Rectal smooth muscle tissue (tissue), 1 donor: Measurements from ENCODE around the gene HOXA5.

Experiments
- H3K27ac ChIP-seq: one replicate; pipeline ENCODE4 v1.7.0; 2013; ENCODE audit warnings: low read depth, low read length, inconsistent platforms
- H3K27me3 ChIP-seq: one replicate; pipeline ENCODE4 v1.7.0; 2013; ENCODE audit warnings: low read length; ENCODE audit not compliant: control insufficient read depth, insufficient read depth
- H3K36me3 ChIP-seq: one replicate; pipeline ENCODE4 v1.7.0; 2013; ENCODE audit warnings: low read length; ENCODE audit not compliant: control insufficient read depth, insufficient read depth
- H3K4me1 ChIP-seq: one replicate; pipeline ENCODE4 v1.7.0; 2013; ENCODE audit warnings: low read length; ENCODE audit not compliant: control insufficient read depth, insufficient read depth
- H3K4me3 ChIP-seq: one replicate; pipeline ENCODE4 v1.7.0; 2013; ENCODE audit warnings: low read length
- H3K9ac ChIP-seq: one replicate; pipeline ENCODE4 v1.7.0; 2013; ENCODE audit warnings: low read length

Gene HOXA5

DNA sequence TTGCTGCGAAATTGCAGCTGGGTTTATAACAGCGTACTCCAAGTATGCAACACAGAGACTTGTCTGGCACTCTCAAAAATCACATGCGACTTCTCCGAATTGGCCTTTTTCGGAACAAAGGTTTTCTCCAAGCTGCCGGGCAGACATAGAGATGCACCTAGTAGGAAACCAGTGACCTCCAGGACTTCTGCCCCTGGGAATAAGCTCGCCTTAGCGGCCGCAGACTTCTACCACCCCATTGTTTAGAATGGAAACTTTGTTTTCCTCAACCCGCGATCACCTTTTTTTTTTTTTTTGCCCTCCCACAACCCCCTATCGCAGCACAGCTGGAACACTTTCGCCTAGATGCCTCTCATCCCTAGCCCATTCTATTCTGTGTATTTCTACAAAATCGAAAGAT lies 35.5 kb upstream of the HOXA5 start:
- Histone ChIP-seq H3K4me1 (peaks cover 19% of the 10 kb centered on the region), H3K36me3 (no peaks in the 10 kb centered on the region), H3K27me3 (peaks cover 5% of the 10 kb centered on the region), H3K4me3 (peak overlapping the region; percentile 78), H3K9ac (peak overlapping the region; percentile 76), H3K27ac (peak overlapping the region; percentile 96)

DNA sequence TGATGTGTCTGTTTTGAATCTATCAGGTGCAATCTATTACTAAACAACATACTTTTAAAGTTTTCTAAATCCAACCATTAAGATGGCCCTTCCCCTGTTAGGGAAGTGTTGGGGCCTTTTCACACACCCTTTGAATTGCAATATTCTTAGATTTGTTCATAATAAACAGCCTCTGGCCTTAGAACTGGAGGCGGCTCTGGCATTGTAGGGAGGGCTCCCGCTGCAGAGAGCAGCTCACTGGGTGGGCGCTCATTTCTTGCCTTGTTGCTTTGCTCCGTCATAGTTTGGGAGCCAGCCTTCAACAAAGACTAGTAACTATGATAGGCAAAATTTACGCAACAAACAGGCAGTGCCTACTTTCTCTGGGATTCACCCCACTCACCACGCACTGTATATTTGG lies 34.9 kb upstream of the HOXA5 start:
- peak overlapping the region; percentile 78 for H3K4me3 ChIP-seq
- H3K27ac ChIP-seq = peak overlapping the region; percentile 96
- peaks cover 19% of the 10 kb centered on the region for H3K4me1 ChIP-seq
- H3K27me3 ChIP-seq = peaks cover 5% of the 10 kb centered on the region
- H3K9ac ChIP-seq = peak overlapping the region; percentile 76
- no peaks in the 10 kb centered on the region for H3K36me3 ChIP-seq

GRCh38 chr7:27177795-27178320 lies 34.4 kb upstream of the HOXA5 start:
- Histone ChIP-seq H3K27ac (peak overlapping the region; percentile 96), H3K4me3 (peak overlapping the region; percentile 78), H3K4me1 (peaks cover 19% of the 10 kb centered on the region), H3K9ac (peak overlapping the region; percentile 76), H3K36me3 (no peaks in the 10 kb centered on the region), H3K27me3 (peaks cover 8% of the 10 kb centered on the region)

- Histone ChIP-seq H3K27ac (peak overlapping the region; percentile 96), H3K4me1 (peaks cover 16% of the 10 kb centered on the region), H3K36me3 (no peaks in the 10 kb centered on the region), H3K4me3 (peak overlapping the region; percentile 78), H3K27me3 (peaks cover 9% of the 10 kb centered on the region), H3K9ac (peak overlapping the region; percentile 76)
Measured at GRCh38 chr7:27176962-27177794, 33.7 kb upstream of the HOXA5 start.

GRCh38 chr7:27176524-27176845 lies 33.0 kb upstream of the HOXA5 start:
- Histone ChIP-seq H3K36me3 (no peaks in the 10 kb centered on the region), H3K27ac (peak overlapping the region; percentile 96), H3K9ac (peak overlapping the region; percentile 55), H3K4me1 (peaks cover 12% of the 10 kb centered on the region), H3K27me3 (peaks cover 9% of the 10 kb centered on the region), H3K4me3 (peak overlapping the region; percentile 78)

DNA sequence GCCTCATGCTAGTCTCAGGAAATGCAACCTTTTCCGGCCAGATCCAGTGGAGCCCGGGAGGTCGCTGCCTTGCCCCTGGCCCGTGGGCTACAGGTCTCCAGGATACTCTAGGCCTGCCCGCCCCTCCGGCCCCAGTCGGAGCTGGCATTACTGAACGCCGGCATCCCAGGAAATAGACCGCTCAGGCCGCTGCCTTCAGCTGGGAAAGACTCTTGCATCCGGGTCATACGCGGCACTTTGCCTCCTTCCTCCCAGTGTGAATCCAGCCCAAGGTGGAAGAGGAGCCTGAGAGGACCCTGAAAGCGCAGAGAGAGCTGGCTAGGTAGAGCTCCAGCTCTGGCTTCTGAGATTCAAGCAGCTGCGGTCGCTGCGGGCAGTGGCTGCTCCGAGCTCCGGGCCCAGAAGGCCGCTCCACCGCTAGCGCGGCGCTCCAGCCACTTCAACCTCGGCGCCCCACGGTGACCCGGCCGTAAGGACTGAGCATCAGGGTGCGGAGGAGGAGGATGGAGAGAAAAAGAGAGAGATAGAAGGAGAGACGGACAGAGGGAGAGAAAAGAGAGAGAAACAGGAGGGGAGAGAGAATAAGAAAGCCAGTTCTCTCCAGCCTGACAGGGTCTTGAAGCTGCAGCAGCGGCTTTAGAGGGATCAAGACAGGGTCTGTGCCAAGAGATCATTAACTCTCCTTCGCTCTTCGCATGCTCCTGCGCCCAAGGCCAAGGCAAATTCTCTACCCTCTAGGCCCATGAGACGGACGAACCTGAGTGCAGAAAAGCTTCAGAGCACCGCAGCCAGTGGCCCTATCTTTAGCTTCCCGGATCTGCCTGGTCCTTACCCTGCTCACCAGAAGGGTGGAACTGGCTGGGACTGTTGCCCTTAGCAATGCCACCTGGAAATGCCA lies 32.4 kb upstream of the HOXA5 start:
- H3K36me3 ChIP-seq = no peaks in the 10 kb centered on the region
- peak overlapping the region; percentile 96 for H3K27ac ChIP-seq
- H3K4me1 ChIP-seq = peaks cover 10% of the 10 kb centered on the region
- peaks cover 9% of the 10 kb centered on the region for H3K27me3 ChIP-seq
- peak overlapping the region; percentile 55 for H3K9ac ChIP-seq
- H3K4me3 ChIP-seq = peak overlapping the region; percentile 78

DNA sequence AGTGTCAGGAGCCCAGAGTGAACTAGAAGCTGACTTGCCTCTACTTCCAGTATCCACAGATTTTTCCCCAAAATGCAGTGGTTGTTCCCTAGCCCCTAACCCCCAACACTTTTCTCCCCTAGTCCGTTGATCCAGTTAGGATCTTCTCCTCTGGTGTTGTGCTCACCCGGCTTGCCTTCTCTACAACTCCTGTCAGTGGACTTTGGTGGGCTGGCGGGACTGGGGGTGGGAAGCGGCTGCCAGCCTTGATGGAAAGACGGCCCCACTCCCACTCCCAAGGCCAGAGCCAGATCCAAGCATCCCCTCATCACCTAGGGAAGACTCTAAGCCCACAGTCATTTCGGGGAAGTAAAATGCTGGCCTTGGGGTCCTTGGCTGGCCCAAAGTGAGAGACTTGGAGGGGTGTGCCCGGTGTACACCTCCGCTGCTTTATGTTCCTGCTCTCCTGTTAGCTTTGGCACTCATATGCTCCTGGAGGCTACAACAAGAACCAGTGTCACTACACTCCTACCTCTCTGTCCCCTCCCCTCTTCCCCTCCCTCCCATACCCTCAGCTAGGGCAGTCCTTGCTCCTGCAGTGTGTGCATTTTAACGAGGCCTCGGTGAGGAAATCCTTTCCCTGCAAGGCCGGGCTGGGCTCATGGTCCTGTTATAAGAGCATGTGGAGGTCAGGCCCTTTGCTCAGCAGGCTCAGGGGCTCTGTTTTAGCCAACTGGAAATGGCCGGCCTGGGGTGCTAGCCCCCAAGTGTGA lies 31.6 kb upstream of the HOXA5 start:
- no peaks in the 10 kb centered on the region for H3K36me3 ChIP-seq
- H3K4me1 ChIP-seq = peaks cover 5% of the 10 kb centered on the region
- H3K27me3 ChIP-seq = peaks cover 9% of the 10 kb centered on the region
- peak overlapping the region; percentile 96 for H3K27ac ChIP-seq
- H3K9ac ChIP-seq = peak overlapping the region; percentile 55
- H3K4me3 ChIP-seq = peak overlapping the region; percentile 78

DNA sequence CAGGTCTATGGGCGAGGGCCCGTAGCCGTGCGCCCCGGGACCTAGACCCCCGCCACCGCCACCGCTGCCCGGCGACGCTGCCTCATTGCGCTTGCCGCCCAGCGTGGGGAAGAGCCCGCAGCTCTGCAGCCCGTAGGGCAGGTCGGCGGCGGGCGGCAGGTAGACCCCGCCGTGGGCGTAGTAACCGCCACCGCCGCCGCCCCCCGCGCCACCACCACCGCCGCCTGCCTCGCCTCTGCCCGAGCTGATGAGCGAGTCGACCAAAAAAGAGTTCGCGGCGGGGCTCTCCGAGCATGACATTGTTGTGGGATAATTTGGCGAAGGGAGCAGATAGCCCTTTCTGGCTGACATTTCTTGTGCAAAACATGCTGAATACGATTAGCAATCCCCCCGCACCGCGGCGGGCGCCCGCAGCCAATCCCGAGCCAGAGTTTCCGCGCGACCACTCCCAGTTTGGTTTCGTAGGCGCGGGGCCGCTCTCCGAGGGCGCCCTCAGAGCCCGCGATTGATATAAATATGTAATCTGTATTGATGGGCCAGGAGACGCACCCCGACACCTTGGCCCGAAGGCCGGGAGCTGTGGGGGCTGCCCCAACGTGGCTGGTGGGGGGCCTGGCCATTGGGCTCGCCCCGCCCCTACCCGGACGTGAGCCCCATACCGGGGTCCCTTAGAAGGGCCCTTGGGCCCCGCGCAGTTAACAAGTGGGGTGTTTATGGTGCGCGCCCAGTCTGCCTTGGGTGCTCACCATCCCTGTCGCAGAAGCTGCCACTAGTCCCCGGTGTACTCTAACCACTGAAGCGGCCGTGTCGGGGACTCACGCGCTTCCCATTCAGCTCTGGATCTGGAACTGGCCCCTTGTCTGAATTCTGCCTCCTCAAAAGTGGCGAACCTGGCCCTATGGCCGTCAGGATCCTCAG lies 30.7 kb upstream of the HOXA5 start, which contains the start of gene HOXA10:
Gene HOXA10 (minus strand): TSS at position 365 of the 918 bp plus-strand sequence. CDS start 14 bp downstream, at position 351.
- Histone ChIP-seq H3K9ac (peak within 1 kb of the TSS; percentile 81), H3K36me3 (no peaks in the 10 kb centered on the region), H3K4me3 (peak within 1 kb of the TSS; percentile 78), H3K4me1 (peaks cover 5% of the 10 kb centered on the region), H3K27me3 (peaks cover 6% of the 10 kb centered on the region), H3K27ac (peak within 1 kb of the TSS; percentile 96)

GRCh38 chr7:27173511-27173955 lies 30.1 kb upstream of the HOXA5 start:
- H3K9ac ChIP-seq = peak overlapping the region; percentile 81
- H3K27me3 ChIP-seq = peaks cover 6% of the 10 kb centered on the region
- peak overlapping the region; percentile 96 for H3K27ac ChIP-seq
- peaks cover 5% of the 10 kb centered on the region for H3K4me1 ChIP-seq
- peak overlapping the region; percentile 78 for H3K4me3 ChIP-seq
- H3K36me3 ChIP-seq = no peaks in the 10 kb centered on the region

DNA sequence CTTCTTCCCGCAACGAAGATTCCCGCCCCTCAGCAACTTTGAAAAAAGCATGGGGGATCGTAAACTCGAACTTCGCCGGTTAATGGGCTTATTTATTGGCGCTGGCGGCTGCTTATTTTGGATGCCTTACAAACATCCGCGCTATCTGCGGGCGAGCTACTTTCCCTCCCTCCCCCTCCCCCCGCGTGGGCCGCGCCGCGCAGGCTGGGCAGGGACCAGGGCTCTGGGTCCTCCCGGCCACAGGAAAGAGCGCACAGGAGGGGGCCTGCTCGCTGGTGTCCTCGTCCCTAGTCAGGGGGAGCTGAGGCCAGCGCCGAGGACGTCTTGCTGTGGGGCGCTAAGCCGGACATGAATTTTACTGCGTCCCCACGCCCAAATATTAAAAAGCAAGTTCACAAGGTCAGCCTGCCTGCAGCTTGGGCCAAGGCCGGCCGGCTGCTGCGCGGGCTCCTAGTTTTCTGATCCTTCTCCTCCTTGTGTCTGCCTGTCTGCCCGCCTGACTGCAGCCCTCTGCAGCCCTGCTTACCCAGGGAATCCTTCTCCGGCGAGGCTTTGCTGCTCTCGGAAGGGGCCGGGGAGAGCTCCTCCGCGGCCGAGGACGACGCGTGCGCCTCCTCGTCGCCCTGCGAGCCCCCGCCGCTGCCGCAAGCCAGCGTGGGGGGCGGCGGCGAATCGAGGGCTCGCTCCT lies 29.5 kb upstream of the HOXA5 start:
- Histone ChIP-seq H3K36me3 (no peaks in the 10 kb centered on the region), H3K27ac (peak overlapping the region; percentile 96), H3K27me3 (peaks cover 6% of the 10 kb centered on the region), H3K4me1 (peaks cover 5% of the 10 kb centered on the region), H3K9ac (peak overlapping the region; percentile 81), H3K4me3 (peak overlapping the region; percentile 78)
